Subcutaneous abdominal adipose tissue (tissue), 5 donors: ENCODE measurements around the gene GGT6.
A peak's percentile ranks its signal among the peaks of the same experiment; 100 is the strongest.

Source experiments
- H3K27ac ChIP-seq: one replicate; pipeline ENCODE4 v1.7.0; 2013; ENCODE audit warnings: low read depth, mild to moderate bottlenecking, inconsistent platforms, low read length, moderate library complexity
- H3K27me3 ChIP-seq, 5 donors: one replicate each; pipeline ENCODE4 v1.7.0; 2013; ENCODE audit warnings: low read length in 5 of 5, inconsistent platforms in 1 of 5; ENCODE audit not compliant: control insufficient read depth in 5 of 5, insufficient read depth in 4 of 5
- H3K36me3 ChIP-seq, 5 donors: one replicate each; pipeline ENCODE4 v1.7.0; 2013; ENCODE audit warnings: low read length in 5 of 5; ENCODE audit not compliant: control insufficient read depth in 5 of 5, insufficient read depth in 5 of 5
- H3K4me1 ChIP-seq, 5 donors: one replicate each; pipeline ENCODE4 v1.7.0; 2013; ENCODE audit warnings: low read length in 5 of 5, mild to moderate bottlenecking in 3 of 5, moderate library complexity in 1 of 5; ENCODE audit not compliant: control insufficient read depth in 5 of 5, insufficient read depth in 5 of 5
- H3K4me3 ChIP-seq, 5 donors: one replicate each; pipeline ENCODE4 v1.7.0; 2013; ENCODE audit warnings: low read length in 5 of 5, low read depth in 1 of 5
- H3K9ac ChIP-seq, 5 donors: one replicate each; pipeline ENCODE4 v1.7.0; 2013; ENCODE audit warnings: low read length in 5 of 5, mild to moderate bottlenecking in 4 of 5, moderate library complexity in 3 of 5
- H3K9me3 ChIP-seq, 5 donors: one replicate each; pipeline ENCODE4 v1.7.0; 2013; ENCODE audit warnings: low read length in 5 of 5; ENCODE audit not compliant: control insufficient read depth in 5 of 5
- donor health status: healthy.
- donor health status: healthy.
- donor health status: healthy.
- donor health status: healthy.
- donor health status: healthy.

Gene GGT6

DNA sequence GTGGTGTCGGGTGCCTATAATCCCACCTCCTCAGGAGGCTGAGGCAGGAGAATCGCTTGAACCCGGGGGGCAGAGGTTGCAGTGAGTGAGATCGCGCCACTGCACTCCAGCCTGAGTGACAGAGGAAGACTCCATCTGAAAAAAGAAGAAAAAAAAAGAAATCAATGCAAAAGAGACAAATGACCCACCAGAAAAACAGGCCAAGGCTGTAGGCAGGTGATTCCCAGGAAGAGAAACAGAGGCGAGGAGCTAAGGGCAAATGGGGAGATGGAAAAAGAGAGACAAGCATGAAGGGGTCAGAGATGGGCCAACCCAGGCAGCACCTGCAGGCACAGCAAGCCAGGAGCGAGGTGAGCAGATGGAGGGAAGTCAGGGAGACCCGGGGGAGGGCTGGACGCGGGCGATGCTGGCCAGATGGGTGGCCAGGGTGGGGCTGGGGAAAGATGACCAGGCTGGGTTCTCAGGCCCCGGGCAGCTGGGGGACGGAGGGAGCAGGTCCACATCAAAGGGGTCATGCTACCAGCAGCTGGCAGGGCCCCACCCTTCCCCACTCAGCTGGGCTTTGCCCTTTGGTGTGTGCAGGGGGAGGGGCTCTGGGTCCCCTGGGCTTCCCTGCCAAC, 30.7 kb downstream of the GGT6 start:
- Histone ChIP-seq H3K4me3 (no peak overlapping the region), H3K4me1 (peaks cover 2 to 84% (median 41%) of the 10 kb centered on the region in 5 donors), H3K36me3 (peaks cover 0 to 2% (median 0%) of the 10 kb centered on the region in 5 donors), H3K9ac (peak overlapping the region in 1 of 5 donors; percentile 53), H3K27me3 (no peaks in the 10 kb centered on the region), H3K27ac (peak overlapping the region; percentile 76), H3K9me3 (no peaks in the 10 kb centered on the region)

DNA sequence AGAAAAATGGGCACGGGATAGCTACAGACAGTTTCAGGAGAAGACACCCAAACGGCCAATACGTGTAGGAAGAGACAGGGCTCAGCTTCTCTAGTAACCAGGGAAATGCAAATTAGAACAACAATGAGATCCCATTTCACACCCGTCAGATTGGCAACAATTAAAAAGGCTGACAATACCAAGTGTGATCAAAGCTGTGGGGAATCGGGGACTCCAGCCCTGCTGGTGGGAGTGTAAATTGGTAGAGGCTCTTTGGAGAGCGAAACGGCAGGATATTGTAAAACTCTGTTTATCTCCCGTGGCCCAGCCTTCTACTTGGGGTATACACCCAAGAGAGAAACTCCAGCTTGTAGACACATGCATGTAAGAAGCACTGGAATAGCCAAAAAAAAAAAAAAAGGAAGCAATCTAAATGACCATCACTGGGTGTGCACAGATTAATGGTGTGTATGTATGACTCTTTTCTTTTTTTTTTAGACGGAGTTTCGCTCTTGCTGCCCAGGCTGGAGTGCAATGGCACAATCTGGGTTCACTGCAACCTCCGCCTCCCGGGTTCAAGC, 32.7 kb downstream of the GGT6 start:
- Histone ChIP-seq H3K36me3 (peaks cover 0 to 2% (median 0%) of the 10 kb centered on the region in 5 donors), H3K4me3 (no peak overlapping the region), H3K9ac (no peak overlapping the region), H3K27ac (no peak overlapping the region), H3K27me3 (no peaks in the 10 kb centered on the region), H3K9me3 (no peaks in the 10 kb centered on the region), H3K4me1 (peaks cover 2 to 74% (median 32%) of the 10 kb centered on the region in 5 donors)

DNA sequence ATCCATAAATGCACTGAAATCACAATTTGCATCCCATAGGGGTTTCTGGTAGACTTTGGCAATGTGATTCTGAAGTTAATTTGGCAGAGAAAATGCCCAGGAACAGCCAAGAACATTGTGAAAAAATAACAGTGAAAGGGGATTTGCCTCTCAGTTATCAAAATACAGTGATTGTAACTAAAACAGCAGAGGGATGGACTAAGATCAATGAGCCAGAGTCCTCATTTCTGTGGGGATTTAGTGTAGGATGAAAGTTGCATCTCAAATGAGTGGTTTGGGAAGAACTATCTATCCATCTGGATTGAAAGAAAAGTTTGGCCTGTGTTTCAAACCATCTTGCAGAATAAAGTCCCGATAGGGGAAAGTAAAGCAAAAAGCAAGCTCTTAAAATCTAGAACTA, 33.2 kb downstream of the GGT6 start:
- Histone ChIP-seq H3K27me3 (no peaks in the 10 kb centered on the region), H3K4me3 (no peak overlapping the region), H3K4me1 (peaks cover 1 to 74% (median 32%) of the 10 kb centered on the region in 5 donors), H3K9ac (peak overlapping the region in 1 of 5 donors; percentile 50), H3K36me3 (peaks cover 0 to 2% (median 0%) of the 10 kb centered on the region in 5 donors), H3K9me3 (no peaks in the 10 kb centered on the region), H3K27ac (no peak overlapping the region)

DNA sequence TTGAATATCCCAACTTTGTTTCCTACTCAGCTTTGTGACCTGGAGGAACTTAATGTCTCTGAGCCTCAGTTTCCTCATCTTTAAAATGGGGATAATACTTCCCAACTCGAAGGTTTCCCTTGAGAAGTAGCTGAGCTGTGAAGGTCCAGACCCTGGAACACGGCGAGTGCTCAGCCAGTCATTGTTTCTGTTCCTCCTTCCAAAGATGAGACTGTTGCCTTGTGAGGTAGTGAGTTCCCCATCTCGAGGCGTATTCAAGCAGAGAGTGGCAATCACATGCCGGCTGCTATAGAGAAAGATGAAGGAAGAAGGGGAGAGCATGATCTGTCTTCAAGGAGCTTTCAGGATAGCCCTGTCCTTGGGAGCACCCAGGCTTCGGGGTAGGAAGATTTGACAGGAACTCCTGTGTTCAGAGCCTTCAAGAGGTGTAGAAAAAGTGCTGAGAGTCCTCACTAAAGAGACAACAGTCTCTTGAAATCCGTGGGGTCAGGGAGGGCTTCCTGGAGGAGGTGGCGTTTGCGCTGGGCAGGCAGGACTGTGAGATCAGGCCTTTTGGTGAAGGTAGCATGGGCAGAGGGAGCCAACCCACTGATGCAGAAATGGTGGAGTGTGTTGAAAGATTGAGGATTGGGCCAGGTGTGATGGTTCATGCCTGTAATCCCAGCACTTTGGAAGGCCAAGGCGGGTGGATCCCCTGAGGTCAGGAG, 34.5 kb downstream of the GGT6 start:
- H3K27me3 ChIP-seq = no peaks in the 10 kb centered on the region
- no peak overlapping the region for H3K27ac ChIP-seq
- H3K4me1 ChIP-seq = peaks cover 0 to 73% (median 25%) of the 10 kb centered on the region in 5 donors
- no peak overlapping the region for H3K9ac ChIP-seq
- H3K9me3 ChIP-seq = no peaks in the 10 kb centered on the region
- no peak overlapping the region for H3K4me3 ChIP-seq
- peaks cover 0 to 2% (median 0%) of the 10 kb centered on the region in 5 donors for H3K36me3 ChIP-seq

GRCh38 chr17:4523946-4524345, 36.4 kb downstream of the GGT6 start:
- Histone ChIP-seq H3K36me3 (peaks cover 0 to 2% (median 0%) of the 10 kb centered on the region in 5 donors), H3K27me3 (no peaks in the 10 kb centered on the region), H3K27ac (no peak overlapping the region), H3K4me3 (no peak overlapping the region), H3K4me1 (peaks cover 0 to 73% (median 28%) of the 10 kb centered on the region in 5 donors), H3K9ac (no peak overlapping the region), H3K9me3 (no peaks in the 10 kb centered on the region)

DNA sequence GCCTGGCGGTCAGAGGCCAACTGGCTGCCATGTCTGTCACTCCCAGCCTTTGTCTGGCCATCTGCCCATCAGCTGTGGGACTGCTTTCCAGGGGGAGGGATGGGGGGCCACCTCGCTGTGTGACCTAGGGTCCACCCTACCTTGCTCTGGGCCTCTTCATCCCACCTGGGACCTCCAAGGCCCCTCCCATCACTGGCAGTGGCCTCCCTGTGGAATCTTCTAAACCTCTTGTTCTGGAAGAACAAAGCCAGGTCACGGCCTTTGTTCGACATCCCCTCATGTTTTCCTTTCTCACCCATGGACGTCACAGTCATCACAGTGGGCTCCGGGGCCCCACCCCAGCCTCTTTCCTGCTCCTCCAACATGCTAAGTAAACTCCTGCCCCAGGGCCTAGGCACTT, 37.7 kb downstream of the GGT6 start:
- H3K4me1 ChIP-seq = peaks cover 0 to 67% (median 27%) of the 10 kb centered on the region in 5 donors
- H3K27ac ChIP-seq = peak overlapping the region; percentile 87
- H3K27me3 ChIP-seq = no peaks in the 10 kb centered on the region
- H3K9me3 ChIP-seq = no peaks in the 10 kb centered on the region
- no peak overlapping the region for H3K4me3 ChIP-seq
- H3K36me3 ChIP-seq = peaks cover 0 to 2% (median 0%) of the 10 kb centered on the region in 5 donors
- peak overlapping the region in 1 of 5 donors; percentile 16 for H3K9ac ChIP-seq

- H3K9ac ChIP-seq = peak overlapping the region in 1 of 5 donors; percentile 43
- H3K9me3 ChIP-seq = no peaks in the 10 kb centered on the region
- peaks cover 0 to 57% (median 15%) of the 10 kb centered on the region in 5 donors for H3K4me1 ChIP-seq
- peaks cover 0 to 2% (median 0%) of the 10 kb centered on the region in 5 donors for H3K36me3 ChIP-seq
- no peaks in the 10 kb centered on the region for H3K27me3 ChIP-seq
- H3K4me3 ChIP-seq = no peak overlapping the region
- H3K27ac ChIP-seq = peak overlapping the region; percentile 87
Observed at GRCh38 chr17:4520894-4521600, 39.3 kb downstream of the GGT6 start.

- no peaks in the 10 kb centered on the region for H3K27me3 ChIP-seq
- peaks cover 0 to 2% (median 0%) of the 10 kb centered on the region in 5 donors for H3K36me3 ChIP-seq
- H3K4me3 ChIP-seq = no peak overlapping the region
- H3K9ac ChIP-seq = peak overlapping the region in 2 of 5 donors; percentile 16 to 72
- H3K9me3 ChIP-seq = no peaks in the 10 kb centered on the region
- peaks cover 0 to 54% (median 15%) of the 10 kb centered on the region in 5 donors for H3K4me1 ChIP-seq
- H3K27ac ChIP-seq = peak overlapping the region; percentile 87
Observed at GRCh38 chr17:4520060-4520893, 40.1 kb downstream of the GGT6 start.

DNA sequence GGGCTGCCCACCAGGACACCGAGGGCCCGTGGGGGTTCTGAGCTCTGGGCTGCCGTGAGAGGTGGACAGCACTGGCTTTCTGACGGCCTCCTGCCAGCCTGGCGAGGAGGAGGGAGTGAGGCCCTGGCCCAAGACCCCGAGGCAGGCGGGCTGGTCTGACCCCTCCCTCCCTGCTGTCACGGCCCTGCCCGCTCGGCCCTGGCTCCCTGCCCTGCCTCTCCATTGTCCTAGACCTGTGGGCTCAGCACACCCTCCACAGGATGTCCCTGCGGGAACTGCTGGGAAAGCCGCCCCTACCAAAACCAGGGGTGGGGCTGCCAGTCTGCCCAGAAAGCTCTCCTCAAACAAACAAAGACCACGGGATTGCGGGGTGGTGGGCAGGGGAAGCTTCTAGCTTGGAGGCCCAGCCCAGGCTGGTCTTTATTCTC, 41.0 kb downstream of the GGT6 start:
- H3K9me3 ChIP-seq = no peaks in the 10 kb centered on the region
- no peak overlapping the region for H3K4me3 ChIP-seq
- no peaks in the 10 kb centered on the region for H3K36me3 ChIP-seq
- H3K9ac ChIP-seq = peak overlapping the region in 2 of 5 donors; percentile 38 to 73
- H3K27me3 ChIP-seq = no peaks in the 10 kb centered on the region
- H3K4me1 ChIP-seq = peaks cover 0 to 54% (median 15%) of the 10 kb centered on the region in 5 donors
- H3K27ac ChIP-seq = peak overlapping the region; percentile 87
